UCSD-AML1 (cell line): ENCODE results near the gene DZANK1.
"Not testable (repeated sequence)": the region's sequence is repeated elsewhere in the genome, so short reads cannot be mapped to it uniquely, and the experiment has no call there.

Source experiments
- DNase-seq: peaks from one replicate; lab custom pipeline; 2025; ENCODE audit not compliant: unreplicated experiment; lab: John Stamatoyannopoulos, UW

The DZANK1 gene

DNA sequence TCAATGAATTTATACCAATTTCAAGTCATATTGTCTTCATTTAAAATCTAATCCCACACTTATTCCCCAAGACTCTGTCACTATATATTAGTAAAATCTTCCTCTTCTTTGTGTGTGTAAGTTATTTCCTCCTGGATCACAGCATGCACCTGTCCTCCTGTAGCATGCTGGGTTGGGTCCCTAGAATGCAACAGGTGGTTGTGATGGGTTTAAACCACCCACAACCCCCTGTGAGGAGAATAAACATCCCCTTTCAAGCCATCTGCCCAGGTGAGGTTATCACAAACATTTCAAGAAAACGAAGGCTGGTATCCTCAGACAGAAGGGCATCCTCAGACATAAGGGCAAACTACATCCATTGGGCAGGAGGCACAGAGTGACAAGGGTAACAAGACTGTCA lies 26.4 kb downstream of the DZANK1 start:
- no peak for DNase-seq

DNA sequence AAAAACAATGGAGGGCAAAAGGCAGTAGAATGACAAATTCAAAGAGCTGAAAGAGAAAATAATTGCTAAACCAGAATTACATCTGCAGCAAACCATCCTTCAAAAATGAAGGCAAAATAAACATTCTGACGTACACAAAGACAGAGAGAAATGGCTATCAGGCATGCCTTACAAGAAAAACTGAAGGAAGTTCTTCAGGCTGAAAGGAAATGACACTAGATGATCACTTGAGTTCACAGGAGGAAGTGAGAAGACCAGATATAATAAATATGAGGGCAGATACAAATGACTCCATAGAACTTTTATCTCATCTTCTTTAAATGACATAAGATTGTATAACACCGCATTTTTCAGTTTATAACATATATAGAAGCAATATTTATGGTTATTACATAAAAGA lies 30.0 kb downstream of the DZANK1 start:
- DNase-seq = no peak

DNA sequence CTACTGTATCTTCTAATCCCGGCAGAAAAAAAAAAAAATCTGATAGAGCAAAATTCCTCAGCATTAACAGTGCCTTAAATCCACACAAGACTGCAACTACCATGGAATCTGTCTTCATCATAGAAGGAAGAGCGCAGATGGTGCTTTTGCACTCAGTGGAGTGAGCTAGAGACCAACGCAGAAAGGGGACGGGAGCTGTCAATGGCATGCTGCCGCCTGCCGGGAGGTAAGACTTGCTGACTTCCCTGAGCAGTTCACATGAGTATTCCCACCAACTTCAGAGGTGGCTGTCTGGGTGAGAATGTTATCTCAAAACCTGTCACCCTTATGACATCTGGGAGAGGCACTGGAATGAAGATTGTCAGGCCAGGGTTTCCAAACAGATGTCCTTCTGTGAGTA lies 35.6 kb downstream of the DZANK1 start:
- DNase-seq = no peak

DNA sequence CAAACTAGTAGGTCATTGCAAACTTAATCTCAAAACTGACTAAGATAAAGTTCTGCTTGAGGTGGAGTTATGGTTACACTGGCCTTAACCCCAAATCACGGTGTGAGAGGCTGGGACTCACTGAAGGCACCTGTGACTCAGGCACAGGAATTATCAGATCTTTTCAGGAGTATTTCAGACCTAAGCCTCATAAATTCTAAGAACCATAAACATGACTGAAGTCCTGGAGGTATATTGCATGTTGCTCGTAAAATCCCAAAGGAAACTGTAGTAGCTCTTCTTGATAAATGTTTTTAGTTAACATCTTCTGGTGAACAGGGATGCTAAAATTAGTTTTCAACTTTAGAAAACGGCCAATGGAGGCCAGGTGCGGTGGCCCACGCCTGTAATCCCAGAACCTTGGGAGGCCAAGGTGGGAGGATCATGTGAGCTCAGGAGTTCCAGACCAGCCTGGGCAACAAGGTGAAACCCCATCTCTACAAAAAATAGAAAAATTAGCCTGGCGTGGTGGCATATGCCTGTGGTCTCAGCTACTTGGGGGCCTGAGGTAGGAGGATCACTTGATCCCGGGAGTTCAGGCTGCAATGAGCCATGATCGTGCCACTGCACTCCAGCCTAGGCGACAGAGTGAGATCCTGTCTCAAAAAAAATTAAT lies 36.5 kb downstream of the DZANK1 start:
- no peak for DNase-seq

DNA sequence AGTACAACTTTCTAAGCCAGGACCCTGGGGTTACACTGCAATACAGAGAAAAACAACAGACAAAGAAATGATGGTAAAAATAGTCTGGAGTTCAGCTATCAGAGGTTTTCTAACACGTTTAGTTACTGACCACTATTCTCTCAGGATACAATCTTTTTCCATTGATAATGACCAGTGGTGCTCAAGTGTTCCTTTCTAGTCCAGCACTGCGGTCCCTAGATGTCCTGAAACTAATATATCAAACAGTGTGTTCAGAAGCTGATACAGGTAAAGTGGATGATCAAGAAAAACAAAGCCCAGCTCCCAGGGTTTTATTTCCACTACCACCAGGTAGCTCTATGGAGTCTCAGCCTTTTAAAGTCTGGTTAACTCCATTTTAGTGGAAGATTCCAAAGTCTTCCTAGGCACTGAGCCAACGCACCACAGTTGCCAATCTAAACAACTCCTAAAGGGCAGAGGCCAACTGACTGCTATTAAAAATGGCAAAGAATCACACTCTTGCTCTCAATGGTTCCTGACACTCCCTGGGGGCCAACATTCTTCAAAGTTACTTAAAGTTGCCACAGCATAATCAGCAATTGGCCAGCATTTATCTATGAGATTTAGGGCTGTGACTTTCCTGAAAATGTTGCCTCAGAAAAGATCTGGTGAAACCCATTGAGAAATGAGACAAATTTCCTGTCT lies 38.2 kb downstream of the DZANK1 start:
- DNase-seq = no peak

DNA sequence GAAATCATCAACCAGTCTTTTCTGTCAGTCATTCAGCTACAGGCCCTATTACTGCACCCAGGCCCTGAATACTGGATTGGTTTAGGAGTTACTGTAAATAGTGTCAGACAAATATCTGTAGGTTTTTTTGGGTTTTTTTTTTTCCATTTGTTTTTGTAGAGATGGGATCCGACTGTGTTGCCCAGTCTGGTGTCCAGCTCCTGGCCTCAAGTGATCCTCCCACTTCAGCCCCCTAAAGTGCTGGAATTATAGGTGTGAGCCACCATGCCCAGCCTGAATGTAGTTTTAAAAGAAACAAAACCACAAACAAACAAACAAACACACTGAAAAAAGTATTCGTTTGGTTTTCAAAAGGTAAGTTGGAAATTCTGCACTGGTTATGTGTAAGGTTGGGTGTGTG lies 39.6 kb downstream of the DZANK1 start:
- DNase-seq = no peak

DNA sequence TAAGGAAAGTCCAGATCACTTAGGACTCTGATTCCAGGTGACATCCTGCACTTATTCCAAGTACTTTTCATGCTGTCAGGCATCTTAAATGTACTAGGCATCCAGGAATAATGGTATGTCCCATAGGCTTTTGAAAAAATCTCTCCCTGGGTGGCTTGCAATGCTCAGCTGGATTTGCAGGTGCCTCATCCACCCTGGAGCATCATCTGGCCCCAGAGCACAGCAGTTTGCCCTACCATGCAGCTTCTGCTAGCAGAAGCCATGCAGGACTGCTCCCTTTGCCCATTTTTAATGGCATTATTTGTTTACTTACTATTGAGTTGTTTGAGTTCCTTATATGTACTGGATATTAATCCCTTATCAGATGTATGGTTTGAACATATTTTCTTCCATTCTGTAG lies 45.2 kb downstream of the DZANK1 start:
- DNase-seq = no peak

DNA sequence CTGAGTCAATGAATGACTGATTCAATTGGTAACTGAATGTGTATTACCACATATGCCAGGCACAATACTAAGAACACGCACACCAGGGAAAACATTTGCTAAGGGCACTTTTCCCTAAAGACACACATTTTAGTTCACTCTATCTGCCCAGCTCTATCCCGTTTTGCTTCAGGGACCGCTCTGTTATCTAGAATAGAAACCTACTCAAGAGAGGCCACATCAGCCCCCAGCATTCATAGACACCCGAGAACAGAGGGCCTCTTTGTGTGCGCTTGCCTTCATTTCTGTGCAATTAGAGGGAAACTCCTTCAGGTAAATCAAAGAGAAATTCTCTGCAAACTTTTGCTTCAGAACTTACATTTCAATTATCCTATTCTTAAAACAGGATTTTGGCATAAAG lies 50.3 kb downstream of the DZANK1 start:
- DNase-seq = no peak

DNA sequence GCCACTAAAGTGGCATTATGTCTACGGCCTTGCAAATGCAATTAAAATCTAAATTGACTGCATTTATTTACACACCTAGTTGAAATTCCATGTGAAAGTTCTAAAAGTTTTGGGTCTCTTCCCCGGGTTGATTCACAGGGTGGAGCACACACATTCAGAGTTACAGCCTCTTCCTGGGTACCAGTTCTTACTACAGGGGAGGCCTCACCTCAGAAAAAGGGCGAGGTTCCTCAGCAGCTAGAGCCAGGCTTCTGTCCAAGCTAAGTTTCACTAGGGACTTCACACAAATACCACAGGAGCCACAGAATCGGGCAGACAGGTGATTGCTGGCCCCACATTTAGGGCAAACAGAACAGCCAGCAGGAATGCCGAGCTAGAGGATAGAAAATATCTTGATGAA lies 52.7 kb downstream of the DZANK1 start:
- DNase-seq = no peak

DNA sequence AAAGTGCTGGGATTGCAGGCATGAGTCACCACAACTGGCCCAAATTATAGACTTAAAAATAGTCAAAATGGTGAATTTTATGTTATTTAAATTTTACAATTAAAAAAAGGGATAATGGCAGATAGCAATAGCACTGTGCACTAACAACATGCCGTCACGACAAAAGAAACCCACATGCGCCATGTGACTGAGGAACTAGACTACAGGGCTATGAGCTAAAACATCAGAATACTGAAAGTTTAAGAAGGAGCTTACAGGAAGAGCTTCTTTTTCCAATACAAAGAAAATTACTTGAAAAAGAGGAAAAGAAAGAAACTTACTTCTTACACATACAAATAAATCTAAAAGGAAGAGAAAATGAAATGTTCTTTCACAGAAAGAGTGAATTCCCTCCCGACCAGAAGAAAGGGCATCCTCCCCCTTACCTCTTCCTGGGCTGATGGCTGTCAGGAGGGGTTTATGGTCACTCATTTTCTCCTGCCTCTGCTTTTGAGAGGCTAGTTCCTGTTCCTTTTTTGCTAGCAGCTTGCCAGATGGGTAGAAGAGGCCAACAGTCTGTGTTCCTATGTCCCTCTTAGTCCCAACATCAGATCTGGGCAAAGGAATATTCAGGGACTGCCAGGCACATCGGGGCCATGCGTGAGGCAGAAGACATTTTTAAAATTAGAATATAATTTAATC lies 54.5 kb downstream of the DZANK1 start:
- peak; percentile 25 for DNase-seq

DNA sequence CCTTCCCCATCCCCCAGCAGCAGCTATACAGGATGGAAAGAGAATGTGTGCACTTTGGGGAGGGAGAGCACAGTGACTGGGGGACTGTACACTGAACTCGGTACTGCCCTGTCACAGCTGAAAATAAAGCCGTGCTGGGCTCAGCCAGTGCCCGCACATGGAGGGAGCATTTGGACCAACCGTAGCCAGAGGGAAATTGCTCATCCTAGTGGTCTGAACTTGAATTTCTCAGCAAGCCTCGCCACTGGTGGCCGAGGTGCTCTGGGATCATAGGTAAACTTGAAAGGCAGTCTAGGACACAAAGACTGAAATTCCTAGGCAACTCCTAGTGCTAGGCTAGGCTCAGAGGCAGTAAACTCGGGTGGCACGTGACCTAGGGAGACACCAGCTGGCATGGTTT lies 61.0 kb downstream of the DZANK1 start:
- no peak for DNase-seq

DNA sequence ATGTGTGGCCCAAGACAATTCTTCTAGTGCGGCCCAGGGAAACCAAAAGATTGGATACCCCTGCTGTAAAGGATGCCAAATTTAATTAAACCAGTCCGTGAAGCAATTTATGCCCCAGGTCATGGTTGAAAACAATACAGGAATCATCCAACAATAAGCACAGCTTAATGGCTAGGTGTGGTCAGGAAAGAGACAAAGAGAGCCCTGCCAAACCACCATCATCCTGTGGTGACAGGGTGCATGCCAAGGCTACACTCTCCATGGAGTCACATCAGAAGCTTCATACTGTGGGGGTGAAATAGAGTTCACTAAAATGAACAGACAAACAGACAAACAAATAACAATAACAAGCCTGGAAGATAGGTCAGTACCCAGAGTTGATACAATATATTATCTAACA lies 62.7 kb downstream of the DZANK1 start:
- no peak for DNase-seq

DNA sequence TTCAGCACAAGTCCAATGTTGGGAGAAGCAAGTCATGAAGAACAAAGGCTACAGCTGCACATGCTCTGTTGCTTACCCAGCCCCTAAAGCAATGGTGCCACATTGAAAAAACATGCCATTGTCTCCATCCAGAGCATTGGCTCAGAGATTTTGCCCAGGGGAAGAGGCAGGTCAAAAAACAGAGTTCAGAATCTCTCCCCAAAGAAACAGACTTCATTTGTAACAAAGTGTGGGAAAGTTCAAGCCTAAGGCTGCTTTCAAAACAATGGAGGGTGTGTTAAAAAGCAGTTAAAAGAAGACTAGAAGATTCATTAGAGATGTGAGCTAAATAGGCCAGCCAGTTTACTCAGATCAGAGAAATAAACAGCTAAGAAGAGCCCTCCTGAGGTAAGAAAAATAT lies 63.6 kb downstream of the DZANK1 start:
- DNase-seq = no peak

DNA sequence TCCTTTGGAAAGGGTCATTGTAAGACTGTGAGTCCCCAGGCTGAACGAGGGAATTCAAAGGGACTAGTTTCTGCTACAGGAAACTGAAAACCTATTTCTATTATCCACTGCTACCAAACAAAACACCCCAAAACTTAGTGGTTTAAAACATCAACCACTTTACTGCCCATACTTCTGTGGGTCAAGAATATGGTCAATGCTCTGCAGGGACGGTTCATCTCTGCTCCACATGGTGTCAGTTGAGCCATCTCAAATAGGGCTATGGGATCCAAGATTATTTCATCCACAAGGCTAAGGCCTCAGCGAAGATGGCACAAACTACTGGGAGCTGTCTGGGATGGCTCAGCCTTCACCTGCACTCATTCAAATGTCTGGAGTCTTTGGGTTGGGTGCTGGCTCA lies 65.5 kb downstream of the DZANK1 start:
- no peak for DNase-seq

DNA sequence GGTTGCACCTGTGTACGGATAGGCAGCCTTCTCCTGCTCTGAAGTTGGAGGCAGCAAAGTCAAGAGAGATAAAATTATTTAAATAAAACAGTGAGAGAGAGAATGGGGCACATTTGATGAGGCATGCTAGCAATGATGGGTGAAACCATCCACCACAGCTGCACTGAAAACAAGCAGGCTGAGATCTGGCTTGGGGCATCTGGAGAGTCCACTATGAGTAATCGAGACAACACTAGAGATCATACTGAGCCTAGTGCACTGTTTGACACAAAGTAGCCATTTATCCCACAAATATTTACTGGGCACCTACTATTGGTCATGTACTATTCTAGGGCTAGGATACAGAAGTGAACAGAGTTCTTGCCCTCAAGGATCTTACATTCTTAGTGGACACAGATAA lies 66.4 kb downstream of the DZANK1 start:
- no peak for DNase-seq

DNA sequence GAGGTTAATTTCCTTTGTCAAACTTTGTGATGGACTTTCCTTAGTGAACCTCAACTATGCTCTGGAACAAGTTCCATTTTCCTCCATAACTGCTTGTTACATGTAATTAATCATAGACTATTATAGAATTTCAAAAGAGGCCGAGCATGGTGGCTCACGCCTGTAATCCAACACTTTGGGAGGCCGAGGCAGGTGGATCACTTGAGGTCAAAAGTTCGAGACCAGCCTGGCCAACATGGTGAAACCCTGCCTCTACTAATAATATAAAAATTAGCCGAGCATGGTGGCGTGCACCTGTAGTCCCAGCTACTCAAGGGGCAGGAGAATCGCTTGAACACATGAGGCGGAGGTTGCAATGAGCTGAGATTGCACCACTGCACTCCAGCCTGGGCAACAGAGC lies 68.1 kb downstream of the DZANK1 start:
- not testable (repeated sequence) for DNase-seq

DNA sequence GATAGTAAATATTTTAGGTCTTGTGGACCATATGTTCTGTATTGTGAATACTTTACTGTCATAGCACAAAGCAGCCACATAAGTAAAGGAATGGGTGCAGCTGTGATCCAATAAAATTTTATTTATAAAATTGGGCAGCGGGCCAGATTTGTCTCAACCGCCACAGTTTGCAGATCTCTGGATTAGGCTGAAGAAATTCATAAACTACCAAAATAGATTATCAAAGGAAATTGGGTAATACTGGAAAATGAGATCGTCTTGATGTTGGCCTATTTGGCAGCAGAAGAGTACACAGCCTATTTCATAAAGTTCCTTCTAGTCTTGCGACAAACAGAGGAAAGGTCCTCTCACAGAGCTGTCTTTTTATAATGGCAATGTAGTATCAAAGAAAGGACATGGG lies 69.8 kb downstream of the DZANK1 start:
- no peak for DNase-seq

DNA sequence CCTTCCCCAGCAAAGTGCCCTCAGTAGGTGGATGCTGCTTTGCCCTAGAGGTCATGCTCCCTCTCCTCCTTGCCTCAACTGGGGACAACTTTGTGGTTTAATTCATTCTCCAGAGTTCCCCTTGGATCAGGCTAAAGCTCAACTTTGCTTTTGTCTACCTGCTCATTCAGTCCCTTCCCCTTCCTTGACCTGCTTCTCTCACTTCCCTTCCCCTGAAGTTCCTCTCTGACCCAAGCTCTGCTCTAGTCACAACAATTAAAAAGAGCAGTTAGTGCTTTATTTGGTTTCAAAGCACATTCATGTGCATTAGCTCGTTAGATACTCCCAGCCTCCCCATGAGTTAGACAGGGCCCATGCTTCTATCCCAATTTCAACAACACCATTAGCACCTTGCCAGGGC lies 71.3 kb downstream of the DZANK1 start:
- DNase-seq = no peak

DNA sequence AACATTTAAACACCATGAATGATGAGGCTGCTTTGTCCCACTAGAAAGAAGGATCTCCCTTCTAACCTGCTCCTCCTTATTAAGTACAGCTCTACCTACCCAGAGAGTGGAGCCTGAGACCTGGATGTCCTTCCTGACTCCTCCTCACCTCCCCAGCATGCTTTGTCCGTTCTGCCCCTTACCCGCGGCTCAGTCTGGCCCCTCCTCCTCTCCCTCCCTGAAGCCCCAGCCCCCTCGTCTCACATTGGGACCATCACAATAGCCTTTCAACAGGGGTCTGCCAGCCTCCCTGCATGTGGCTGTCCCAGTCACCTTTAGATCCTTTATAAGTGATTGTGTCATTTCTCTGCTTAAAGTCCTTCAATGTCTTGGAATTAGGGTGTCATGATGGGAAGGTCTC lies 72.5 kb downstream of the DZANK1 start:
- no peak for DNase-seq

DNA sequence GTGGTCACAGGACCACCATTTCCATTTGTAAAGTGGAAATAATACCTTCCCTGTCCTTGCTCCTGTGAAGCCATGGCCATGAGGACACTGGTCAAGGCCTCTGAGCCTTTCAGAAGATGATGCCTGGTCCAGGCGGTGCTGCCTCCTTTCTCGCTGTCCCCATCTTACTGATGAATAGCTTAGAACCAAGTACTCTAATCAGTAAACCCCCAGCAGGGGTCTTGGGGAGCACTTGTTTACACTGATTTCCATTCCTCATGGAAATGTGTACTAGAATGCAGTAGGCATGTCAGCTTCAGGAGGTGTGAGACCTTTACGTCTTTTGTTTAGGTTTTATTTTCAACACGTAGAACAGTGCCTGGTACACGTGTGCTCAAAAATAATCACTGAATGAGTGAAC lies 75.1 kb downstream of the DZANK1 start:
- no peak for DNase-seq

DNA sequence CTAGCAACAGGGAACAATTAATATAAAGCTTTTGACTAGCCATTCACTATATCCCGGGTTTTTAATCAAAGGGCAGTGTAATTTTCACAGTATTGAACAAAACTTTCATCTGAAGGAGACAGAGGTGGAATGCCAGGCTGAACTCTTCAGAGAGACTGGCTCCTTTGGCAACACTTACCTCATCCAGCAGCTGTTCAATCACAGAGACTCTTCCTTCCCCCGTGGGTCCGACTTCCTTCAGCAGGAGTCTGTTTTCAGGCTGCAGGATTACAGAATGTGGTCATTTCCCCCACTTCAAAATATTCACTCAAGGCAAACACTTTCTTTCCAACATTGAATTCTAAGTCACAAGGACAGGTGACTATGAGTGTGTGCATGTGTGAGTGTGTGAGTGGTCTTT lies 76.6 kb downstream of the DZANK1 start:
- DNase-seq = no peak

DNA sequence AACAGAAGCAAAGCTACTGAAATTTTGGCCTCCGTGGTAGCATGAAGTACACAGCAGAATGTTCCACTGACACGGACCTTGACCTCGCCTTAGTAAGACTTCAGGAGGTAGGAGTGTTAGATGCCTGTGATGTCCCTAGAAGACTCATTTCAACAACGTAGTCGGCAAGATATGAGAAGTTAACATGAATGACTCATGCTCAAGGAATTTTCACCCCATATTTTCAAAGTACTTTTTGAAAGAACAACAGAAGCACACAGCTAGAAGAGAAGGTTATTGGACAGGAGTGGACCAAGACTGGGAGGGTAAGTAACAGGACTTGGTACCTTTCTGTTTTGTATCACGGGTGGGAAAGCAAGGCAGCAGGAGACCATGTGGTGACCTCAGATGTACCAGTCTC lies 78.0 kb downstream of the DZANK1 start:
- no peak for DNase-seq
